GM19328 (cell line): ENCODE measurements around the gene TOR4A.

Source experiments
- ATAC-seq: cut with Tn5 transposase; IDR thresholded peaks from one replicate; pipeline ENCODE4 v1.9.1; 2021; ENCODE audit warnings: mild to moderate bottlenecking, moderate library complexity; ENCODE audit not compliant: unreplicated experiment

Gene TOR4A

DNA sequence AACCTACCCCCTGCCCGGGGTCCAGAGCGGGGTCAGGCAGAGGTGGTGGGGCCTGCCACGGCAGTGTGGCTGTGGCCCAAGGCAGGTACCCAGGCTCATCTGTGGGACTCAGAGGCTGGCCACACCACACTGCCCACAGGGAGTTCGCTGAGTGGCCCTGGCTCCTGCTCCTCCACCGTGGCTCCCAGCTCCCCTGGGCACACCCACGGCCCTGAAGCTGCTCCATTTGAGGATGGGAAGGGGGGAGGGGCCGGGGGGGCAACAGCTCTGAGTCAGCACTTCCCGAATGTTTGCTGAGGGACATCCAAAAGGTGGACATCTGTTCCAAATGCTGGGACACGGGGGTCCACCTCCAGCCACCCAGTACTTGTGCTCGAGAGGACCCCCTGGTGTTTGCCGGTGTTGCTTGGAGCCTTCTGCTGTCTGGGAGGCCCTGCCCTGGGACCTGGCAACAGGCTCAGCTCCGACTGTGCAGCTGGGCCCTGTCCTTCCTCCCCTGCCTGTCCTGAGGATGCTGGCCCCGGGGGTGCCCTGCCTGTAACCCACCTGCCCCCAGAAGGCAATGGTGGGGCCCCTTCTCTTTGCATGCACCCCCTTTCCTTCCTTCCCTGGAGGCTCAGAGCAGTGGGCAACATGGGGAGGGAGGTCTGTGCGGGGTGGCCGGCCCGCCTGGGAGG, 27.0 kb downstream of the TOR4A start:
- ATAC-seq: no peak

DNA sequence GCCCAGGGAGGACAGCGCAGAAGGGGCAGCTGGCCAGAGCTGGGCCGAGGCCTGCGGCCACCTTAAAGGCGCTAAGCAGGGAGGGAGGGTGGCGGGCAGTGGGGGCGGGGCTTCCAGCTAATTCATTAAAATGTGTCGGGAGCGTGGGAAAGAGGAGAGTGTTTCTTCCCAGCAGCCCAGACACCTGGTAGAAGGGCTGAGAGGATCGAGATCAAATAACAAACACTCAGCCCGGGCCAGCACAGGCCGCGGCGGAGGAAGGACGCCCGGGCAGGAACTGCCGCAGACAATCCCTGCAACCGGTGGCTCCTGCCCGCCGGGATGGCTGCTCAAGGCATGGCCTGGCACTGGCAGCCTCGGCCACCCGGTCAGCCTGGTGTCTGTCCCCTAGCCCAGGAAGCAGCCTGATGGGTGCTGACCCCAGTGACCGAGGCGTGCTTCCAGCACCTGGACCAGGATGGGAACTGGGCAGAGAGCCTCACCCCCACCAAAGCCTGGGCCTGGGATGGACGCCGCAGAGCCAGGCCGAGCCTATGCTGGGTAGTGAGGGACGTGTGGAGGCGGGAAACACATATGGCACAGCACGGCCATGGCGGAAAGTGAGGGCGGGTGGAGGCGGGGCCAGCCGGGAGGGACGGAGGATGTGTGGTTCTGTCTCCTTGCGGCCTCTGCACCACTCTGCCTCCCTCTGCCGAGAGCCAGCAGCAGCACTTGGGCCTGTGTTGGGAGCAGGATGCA, 27.7 kb downstream of the TOR4A start:
- no peak for ATAC-seq

DNA sequence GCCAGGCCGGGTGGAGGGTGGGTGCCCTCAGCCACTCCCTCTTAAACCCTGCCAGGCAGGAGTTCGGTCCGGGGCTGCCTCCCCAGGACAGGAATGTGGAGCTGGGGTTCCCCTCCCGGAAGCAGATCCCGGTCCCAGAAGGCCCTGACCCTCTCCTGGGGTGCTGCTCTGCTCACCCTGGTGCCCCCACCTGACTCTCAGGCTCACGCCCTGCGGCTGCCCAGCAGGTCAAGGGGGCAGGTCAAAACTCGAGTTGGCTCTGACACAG, 28.2 kb downstream of the TOR4A start:
- ATAC-seq: no peak

DNA sequence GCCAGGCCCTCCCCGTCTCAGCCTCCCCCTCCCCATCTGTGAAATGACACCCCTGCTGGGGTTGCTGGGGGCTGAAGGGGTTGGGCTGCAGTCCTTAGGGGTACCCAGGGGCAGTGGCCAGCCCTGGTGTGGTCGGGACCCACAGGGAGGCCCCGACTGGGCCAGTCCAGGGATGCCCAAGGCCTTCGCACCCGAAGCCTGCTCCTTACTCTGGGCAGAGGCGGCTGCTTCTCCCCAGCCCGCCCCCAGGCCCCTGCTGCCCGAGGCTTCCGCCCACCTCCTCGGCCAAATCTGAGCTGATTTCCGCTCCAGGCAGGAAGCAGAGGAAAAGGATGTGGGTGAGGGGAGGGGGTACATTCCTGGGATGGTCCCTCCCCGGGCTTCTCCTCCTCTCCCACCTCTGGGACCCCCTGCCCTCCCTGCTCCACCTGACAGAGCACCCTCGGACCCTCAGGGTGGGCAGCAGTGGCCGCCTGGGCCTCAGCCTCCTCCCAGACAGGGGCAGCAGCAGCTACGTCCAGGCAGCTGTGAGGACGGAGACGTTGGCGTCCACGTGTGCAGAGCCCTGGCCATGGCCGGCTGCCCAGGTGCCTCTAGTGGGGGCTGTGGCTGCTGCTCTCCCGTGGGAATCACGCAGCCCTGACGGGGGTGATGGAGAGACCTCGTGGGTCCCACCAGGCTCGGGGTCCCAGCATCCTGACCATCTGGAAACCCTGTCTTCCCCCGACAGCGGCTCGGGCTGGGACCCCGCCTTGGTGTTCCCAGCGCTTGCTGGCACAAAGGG, 28.7 kb downstream of the TOR4A start:
- no peak for ATAC-seq

DNA sequence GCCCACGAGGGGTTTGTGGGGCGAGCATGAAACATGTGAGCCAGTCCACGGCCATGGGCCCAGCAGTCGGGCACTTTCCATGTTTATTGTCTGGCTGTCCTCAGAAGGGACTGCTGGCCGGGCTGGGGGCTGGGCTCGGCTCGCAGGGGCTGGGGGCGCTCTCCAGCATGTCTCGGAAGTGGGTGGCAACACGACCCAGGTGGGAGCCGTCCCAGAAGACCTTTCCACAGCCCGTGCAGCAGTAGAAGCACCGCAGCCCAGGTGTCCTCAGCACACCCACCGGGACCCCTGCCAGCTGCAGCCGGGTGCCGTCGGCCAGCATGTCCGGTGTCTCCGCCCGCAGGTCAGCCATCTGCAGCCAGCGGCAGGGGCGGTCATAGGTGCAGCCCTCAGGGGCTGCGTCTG, 29.3 kb downstream of the TOR4A start:
- ATAC-seq: no peak

DNA sequence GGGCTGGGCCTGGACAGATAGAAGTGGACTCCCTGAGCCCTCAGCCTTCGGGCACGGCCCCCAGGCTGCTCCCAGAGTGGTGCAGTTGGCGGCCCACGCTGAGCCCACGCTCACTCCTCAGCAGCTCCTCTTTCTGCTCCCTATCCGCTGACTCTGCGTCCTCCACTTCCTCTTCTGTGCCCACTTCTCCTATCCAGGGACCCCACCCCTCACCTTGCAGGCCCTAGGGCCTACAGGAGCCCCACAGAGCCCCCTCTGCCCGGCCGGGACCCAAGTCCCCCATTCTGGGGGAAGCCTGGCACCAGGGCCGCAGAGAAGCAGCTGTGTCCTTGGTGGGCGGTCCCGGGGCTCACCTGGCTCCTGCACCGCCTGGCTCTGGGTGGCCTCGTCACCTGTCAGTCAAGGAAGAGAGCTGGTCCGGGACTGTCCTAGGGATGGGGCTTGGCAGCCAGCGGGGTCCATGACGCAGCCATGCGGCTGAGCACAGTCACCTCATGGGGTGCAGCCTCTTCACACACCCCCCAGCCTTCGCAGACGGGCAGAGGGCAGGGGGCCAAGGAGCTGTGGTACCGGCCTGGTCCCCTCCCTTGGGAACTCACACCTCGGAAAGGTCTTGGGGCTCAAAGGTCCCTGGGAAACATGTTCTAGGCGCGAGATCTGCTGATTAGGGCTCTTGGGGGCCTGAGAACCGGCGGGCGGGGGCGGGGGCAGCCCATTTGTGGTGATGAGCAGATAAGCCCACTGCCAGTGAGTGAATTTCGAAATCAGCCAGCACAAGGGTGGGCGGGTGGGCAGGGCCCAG, 29.9 kb downstream of the TOR4A start:
- ATAC-seq: no peak

DNA sequence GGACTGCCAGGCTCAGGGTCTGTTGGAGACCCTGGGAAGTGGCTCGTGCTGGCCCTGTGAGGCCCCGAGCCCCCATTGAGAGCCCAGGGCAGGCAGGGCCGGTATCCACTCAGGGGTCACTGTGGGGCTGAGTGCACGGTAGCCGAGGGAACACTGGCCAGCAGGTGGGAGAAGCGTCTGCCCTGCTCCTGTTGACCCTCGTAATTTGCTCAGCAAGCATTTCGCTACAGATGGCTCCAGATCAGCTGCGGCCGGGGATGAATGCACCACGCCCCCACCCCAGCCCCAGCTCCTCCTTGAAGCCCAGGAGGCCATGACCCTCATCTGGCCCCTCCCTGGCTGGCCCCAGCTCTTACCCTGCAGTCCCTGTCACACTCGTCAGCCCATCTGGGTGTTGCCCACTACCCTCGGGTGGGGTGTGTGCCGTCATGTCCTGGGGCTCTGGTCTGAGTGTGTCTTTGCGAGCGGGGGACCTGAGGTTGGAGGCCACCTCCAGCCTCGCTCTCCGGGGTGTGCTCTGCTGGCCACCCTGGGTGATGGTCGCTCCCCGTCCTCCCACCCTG, 30.6 kb downstream of the TOR4A start:
- no peak for ATAC-seq

DNA sequence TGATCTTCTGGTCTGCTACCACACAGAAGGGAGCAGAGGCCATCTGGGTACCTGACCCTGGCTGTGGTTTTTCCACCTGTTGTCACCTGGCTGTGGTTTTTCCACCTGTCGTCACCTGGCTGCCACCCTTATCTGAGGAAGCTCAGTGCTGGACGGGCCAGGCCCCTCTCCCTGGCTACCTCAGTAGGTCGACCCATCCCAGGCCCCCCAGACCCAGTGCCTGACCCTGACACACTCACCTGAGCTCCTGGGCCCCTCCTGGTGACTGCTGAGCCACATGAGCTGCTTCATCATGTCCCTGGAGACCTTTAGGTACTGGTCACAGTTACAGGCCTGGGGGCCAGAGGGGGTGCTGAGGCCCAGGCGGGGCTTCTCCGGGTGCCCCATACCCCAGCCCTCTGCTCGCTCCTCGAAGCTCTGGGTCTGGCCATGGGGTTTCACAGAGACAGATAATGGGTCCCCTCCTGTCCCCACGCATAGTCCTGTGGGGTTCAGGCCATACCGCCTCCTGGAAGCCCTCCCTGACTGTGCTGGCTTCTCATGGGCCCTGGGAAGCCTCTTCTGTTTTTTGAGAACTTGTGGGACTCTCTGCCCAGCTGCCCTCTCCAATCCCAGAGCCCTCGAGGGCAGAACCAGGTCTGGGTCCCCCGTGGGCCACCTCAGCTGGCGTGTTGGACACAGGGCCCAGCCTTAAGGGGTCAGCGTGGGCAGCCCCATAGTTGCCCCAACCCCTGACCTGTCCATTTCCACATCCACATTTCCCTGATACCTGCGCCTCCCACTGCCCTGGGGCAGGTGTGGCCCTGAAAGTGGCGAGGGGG, 32.1 kb downstream of the TOR4A start:
- ATAC-seq: no peak

DNA sequence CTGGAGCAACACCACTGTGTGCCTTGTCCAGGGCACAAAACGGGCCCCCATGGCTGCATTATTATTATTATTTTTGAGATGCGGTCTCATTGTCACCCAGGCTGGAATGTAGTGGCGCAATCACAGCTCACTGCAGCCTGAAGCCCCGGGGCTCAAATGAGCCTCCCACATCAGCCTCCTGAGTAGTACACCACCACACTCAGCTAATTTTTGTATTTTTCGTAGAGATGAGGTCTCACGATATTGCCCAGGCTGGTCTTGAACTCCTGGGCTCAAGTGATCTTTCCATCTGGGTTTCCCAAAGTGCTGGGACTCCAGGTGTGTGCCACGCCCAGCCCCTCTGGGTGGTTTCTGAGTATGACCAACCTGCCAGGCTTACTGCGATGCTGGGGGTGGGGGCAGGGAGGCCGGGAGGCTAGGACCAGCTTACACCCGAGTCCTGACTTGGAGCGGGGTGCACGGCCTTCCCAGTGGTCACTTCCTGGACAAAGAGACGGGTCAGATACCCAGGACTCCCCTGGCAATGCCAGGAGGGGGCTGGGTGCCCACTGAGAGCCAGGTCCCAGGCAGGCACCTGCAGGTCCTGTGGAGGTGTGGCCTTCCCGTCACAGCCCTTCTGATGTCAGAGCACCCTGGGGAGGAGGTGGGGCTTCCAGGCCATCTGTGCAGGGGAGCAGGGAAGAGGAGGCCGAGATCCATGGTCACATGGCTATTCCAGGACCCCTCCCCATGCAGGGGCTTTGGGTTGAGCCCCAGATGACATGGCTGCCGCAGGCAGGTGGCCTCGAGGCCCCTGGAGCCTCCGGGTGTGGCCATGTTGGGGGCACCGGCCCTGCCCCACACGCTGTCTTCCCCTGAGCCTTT, 32.9 kb downstream of the TOR4A start:
- ATAC-seq: no peak

DNA sequence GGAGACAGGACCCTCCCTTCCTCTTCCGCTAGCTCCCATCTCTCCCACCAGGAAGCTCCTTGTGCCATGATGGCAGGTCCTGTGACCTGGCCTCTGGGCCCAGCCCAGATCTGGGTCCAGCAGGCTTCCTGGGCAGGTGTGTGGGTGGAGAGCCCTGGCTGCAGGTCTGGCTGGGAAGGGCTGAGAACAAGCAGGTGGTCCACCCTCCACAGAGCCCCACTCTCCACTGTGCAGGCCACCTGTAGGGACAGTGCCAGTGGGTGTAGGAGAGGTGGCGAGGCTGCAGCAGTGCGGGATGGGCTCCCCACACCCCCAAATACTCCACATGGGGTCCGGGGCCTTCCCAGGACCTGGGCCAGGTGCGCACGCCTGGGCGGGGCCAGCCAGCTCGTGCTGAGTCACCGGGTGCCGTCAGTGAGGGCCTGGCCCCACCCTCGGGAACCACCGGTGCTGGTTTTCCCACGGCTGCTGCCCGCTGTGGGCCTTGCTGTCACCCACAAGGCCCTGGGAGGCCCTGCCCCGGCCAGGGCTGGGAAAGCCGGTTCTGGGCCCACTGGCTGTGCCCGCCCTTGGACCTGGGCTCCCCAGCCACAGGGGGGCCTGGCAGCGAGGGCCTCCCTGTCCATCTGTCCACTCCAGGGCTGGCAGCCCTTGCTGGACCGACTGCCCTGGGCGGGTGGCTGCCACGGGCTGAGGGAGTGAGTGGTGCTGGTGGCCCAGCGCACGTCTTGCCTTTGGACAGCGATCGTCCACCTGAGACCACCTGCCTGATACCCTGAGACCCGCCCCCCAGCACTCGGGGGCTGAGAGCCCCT, 33.9 kb downstream of the TOR4A start:
- no peak for ATAC-seq

DNA sequence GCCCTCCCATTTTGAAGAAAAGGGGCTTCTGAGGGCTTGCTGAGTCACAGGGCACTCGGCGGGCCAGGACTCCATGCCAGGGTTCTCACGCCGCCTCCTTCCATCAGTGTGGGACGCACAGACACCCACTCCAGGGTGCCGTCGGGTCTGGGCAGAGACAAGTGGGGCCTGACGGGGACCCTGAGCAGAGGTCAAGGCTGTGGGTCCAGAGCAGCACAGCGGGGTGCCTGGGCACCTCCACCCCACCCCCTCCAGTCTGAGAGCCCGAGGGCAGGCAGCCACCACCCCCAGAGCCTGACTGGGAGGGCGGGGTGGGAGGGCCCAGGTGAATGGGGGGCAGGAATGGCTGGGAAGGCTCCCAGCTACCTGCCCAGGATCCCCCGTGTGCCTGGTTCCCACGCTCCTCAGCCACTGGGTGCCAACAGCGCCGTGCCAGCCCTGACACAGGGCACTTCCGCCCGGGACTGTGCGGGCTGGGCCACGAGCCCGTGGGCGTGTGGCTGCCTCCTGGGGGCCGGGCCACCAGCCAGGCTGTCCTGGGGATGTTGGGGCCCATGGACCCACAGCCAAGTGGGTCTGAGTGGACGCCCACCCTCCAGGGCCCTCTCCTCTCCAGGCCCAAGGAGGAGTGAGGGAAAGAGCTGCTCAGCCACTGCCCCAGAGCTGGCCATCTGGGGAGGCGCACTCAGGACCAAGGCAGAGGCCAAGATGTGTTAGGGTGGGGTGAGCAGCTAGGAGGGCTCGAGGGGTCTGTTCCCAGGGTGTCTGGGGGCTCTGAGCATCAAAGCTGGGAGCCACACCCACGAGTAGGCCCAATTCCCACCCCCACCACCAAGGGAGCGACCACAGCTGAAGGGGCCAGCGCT, 34.7 kb downstream of the TOR4A start:
- no peak for ATAC-seq

DNA sequence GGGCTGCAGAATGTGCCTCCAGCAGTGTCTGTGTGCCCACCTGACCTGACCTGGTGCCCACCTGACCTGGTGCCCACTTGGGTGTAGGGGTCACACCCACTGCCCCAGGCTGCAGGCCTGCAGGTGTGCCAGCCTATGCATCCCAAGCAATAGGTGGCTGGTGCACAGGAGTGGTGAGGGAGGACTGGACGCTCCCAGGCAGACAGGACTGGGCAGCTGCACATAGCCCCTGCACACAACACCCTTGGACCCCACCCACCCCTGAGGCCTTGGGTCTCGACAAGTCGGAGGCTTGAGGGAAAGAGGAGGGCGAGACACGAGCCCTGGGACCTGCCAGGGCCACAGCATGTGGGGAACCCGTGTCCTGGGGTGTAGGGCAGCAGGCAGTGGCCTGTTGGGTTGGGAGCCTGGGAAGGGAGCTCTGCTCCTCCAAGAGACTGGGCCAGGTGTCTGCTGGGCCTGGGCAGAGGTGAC, 35.4 kb downstream of the TOR4A start:
- ATAC-seq: no peak

DNA sequence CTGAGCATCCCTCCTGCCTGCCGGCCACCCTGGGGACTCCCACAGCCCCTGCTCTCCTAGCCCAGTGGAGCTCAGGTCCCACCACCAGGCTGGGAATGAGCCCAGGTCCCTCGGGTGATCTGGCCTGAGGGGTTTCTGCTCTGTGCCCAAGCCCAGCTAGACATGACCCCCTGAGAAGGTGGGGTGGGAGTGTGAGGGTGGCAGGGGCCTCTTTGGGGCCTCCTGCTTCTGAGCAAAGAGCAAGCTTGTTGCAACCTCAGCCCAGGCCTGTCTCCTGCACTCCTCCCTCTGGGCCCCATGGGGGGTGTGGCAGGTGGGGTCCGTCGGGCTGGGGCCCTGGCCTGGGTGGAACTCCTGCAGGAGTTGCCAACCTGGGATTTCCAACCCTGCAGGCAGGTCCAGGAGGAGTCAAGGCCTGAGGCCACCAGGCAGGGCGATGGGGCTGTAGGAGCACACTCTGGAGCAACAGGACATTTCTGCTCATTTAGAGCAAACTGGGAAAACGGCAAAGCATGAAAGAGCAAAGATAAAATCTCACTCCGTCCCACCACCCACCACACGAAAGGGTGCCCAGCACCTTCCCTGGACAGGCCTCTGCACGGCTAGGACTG, 35.9 kb downstream of the TOR4A start:
- no peak for ATAC-seq

DNA sequence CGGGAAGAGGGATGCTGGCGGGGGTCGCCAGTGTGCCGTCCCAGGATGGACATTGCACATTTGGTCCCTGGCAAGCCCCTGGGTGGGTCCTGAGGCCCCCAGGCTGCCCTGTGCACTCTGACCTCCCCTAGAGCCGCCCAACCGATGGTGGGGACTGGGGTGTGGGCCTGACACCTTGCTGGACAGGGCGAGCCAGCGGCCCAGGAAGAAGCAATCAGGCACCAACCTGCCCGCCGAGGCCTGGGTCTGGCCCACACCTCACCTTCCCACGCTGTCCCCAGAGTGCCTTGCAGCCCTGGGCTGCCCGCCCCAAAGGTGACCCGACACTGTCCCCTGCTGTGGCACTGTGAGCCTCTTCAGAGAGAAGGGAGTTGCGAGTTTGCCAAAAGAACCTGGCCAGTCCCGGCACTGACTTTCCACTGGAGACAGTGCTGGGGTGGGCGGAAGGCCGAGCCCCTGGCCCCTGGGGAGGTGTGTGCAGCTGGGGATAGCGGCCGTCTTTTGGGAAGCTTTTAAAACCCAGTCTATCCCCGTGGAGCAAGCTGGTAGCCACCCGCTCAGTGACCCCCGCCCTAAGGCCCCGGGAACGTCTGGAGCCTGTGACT, 36.5 kb downstream of the TOR4A start:
- no peak for ATAC-seq

DNA sequence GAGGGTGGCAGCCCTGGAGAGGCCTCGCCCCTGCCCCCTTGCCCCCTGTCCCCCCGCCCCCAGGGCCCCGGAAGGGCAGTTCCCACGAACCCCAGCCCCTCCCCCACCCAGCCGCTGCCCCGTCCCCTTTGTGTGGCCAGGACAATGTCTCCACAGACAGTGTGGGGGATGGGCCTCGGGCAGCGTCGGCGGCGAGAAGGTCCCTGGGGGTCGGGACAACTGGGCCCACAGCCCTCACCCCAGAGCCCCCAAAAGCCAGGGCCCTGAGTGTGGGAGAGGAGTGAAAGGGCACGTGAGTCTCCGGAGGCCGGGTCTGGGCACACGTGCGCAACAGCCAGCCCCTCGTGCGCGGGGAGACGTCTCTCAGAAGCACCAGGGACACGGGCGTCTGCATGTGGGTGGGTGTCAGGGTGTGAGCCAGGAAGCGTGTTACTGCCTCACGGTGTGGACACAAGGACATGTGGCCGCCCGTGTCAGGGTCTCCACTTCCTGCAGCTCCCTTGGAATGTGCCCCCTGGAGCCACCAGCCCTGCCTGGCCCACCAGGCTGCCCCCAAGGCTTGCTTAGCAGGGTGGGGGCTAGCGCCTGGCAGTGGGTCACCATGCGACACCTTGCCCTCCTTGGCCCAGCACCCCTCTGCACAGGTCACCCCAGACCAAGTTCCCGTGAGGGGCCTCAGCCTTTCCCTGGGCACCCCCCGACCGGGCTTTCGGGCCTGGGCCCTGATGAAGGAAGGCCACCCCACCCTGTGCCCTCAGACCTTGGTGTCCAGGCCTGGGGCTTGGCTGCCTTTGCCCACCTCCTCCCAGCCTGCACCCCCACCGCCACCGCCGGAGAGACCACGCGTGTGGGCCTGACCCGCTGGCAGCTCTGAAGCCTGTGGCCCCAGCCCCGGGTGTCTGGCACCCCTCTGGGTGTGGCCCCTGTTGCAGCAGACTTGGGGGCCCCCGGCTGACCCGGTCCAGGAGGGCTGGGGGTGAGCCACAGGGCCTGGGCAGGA, 37.3 kb downstream of the TOR4A start:
- no peak for ATAC-seq
